Neuronal stem cell (in vitro differentiated cells): ENCODE measurements around the gene NUMBL.

Source experiments
- DNase-seq: peaks from one replicate; pipeline ENCODE4 v3.0.0-alpha.2; 2013; ENCODE audit warnings: low spot score
- H2AFZ ChIP-seq: one replicate; pipeline ENCODE4 v1.6.1; 2013; ENCODE audit warnings: mild to moderate bottlenecking, low read length, inconsistent platforms
- H2AK5ac ChIP-seq: 2 replicates; pipeline ENCODE4 v1.6.1; 2013; ENCODE audit warnings: low read depth, mild to moderate bottlenecking, inconsistent platforms, low read length, moderate library complexity, mixed read lengths
- H2BK120ac ChIP-seq: 2 replicates; pipeline ENCODE4 v1.6.1; 2013; ENCODE audit warnings: low read depth, mild to moderate bottlenecking, inconsistent platforms, low read length, moderate library complexity, mixed read lengths
- H2BK12ac ChIP-seq: one replicate; pipeline ENCODE4 v1.6.1; 2013; ENCODE audit warnings: low read length, inconsistent platforms
- H2BK15ac ChIP-seq: 2 replicates; pipeline ENCODE4 v1.6.1; 2013; ENCODE audit warnings: mild to moderate bottlenecking, low read length, inconsistent platforms, mixed read lengths
- H2BK5ac ChIP-seq: one replicate; pipeline ENCODE4 v1.6.1; 2013; ENCODE audit warnings: inconsistent platforms, mild to moderate bottlenecking, low read length, moderate library complexity
- H3K14ac ChIP-seq: one replicate; pipeline ENCODE4 v1.6.1; 2013; ENCODE audit warnings: low read length, inconsistent platforms
- H3K18ac ChIP-seq: 2 replicates; pipeline ENCODE4 v1.6.1; 2013; ENCODE audit warnings: low read length, inconsistent platforms
- H3K23ac ChIP-seq: 2 replicates; pipeline ENCODE4 v1.6.1; 2013; ENCODE audit warnings: low read depth, mild to moderate bottlenecking, mixed read lengths, low read length, inconsistent platforms; ENCODE audit not compliant: poor library complexity
- H3K27ac ChIP-seq: replicated peaks from 3 replicates; pipeline ENCODE4 v1.5.1; 2013; ENCODE audit warnings: low read length, inconsistent platforms
- H3K27me3 ChIP-seq, 3 experiments: 2 replicates each; pipeline ENCODE4 v1.6.1; 2013; ENCODE audit warnings: low read length in 3 of 3, mild to moderate bottlenecking in 2 of 3, inconsistent platforms in 1 of 3, low read depth in 1 of 3, mixed read lengths in 1 of 3, moderate library complexity in 1 of 3; ENCODE audit not compliant: control insufficient read depth in 3 of 3, insufficient read depth in 3 of 3
- H3K36me3 ChIP-seq, 2 donors: replicated peaks in 1 of 2; 2 replicates each; pipeline ENCODE4 v1.6.1; 2013; ENCODE audit warnings: low read length in 2 of 2; ENCODE audit not compliant: control insufficient read depth in 2 of 2, insufficient read depth in 2 of 2
- H3K4ac ChIP-seq: 2 replicates; pipeline ENCODE4 v1.6.1; 2013; ENCODE audit warnings: inconsistent platforms, mild to moderate bottlenecking, low read length, moderate library complexity
- H3K4me1 ChIP-seq, 2 donors: 1 replicate in 1 of 2; 2 replicates in 1 of 2; pipeline ENCODE4 v1.6.1; 2013; ENCODE audit warnings: low read length in 2 of 2, low read depth in 1 of 2; ENCODE audit not compliant: control insufficient read depth in 2 of 2, insufficient read depth in 1 of 2
- H3K4me2 ChIP-seq: one replicate; pipeline ENCODE4 v1.6.1; 2013; ENCODE audit warnings: mild to moderate bottlenecking, low read length, inconsistent platforms; ENCODE audit not compliant: insufficient read depth, poor library complexity, severe bottlenecking
- H3K4me3 ChIP-seq, 2 donors: 2 replicates each; pipeline ENCODE4 v1.5.1; 2013; ENCODE audit warnings: low read length in 2 of 2, mild to moderate bottlenecking in 2 of 2, inconsistent platforms in 1 of 2, moderate library complexity in 1 of 2
- H3K79me1 ChIP-seq: one replicate; pipeline ENCODE4 v1.6.1; 2013; ENCODE audit warnings: low read depth, mild to moderate bottlenecking, inconsistent platforms, low read length, moderate library complexity
- H3K9ac ChIP-seq: one replicate; pipeline ENCODE4 v1.6.1; 2013; ENCODE audit warnings: mild to moderate bottlenecking, low read depth, low read length, inconsistent platforms; ENCODE audit not compliant: poor library complexity
- H3K9me3 ChIP-seq, 2 donors: replicated peaks in 1 of 2; 2 replicates each; pipeline versions ENCODE3 to v1.6.1; 2013; ENCODE audit warnings: low read length in 2 of 2, mild to moderate bottlenecking in 2 of 2, inconsistent platforms in 1 of 2, low read depth in 1 of 2, mixed read lengths in 1 of 2, moderate library complexity in 1 of 2; ENCODE audit not compliant: control insufficient read depth in 2 of 2, insufficient read depth in 1 of 2
- H4K8ac ChIP-seq: one replicate; pipeline ENCODE4 v1.6.1; 2013; ENCODE audit warnings: low read depth, mild to moderate bottlenecking, inconsistent platforms, low read length, moderate library complexity
- H4K91ac ChIP-seq: one replicate; pipeline ENCODE4 v1.6.1; 2013; ENCODE audit warnings: low read length, low read depth, mild to moderate bottlenecking, inconsistent platforms; ENCODE audit not compliant: poor library complexity
- WGBS, 2 donors: extraction: QIAGEN DNeasy Blood & Tissue Kit; methylation state at CpG; one replicate each; pipeline ENCODE4 v1.1.7; 2013; ENCODE audit warnings: missing lambda C conversion rate in 2 of 2, mixed read lengths in 1 of 2; ENCODE audit not compliant: insufficient read length in 2 of 2, insufficient replicate concordance in 1 of 2; ENCODE audit errors: extremely low coverage in 2 of 2; 5-methylcytosine and 5-hydroxymethylcytosine counted together

NUMBL gene

DNA sequence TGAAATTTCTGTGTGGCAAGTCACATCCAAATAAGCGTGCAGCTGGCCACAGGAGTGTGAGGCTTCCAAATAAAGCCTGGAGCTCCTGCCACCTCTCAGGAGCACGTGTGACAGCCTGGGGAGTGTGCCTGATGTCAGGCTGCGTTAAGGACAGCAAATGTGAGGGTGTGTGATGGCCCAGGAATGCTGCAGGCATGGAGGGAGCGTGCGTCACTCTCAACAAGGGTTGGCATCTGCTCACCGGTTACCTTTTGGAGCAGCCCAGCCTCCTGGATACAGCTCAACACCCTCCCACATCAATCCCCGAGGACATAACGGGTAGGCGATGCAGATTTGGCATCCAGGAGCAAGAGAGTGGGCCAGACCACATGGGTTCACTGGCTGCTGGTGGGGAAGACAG lies 19.0 kb downstream of the NUMBL start:
- Histone ChIP-seq H2BK120ac (no peak overlapping the region), H3K14ac (no peak overlapping the region), H3K9ac (no peak overlapping the region), H3K4me3 (no peak overlapping the region), H2AFZ (no peak overlapping the region), H2BK12ac (no peak overlapping the region), H3K4ac (no peak overlapping the region), H3K79me1 (no peaks in the 10 kb centered on the region), H2AK5ac (no peak overlapping the region), H3K27ac (no peak overlapping the region), H3K23ac (no peak overlapping the region), H2BK5ac (no peak overlapping the region), H4K8ac (no peak overlapping the region), H2BK15ac (no peak overlapping the region), H3K27me3 (no peaks in the 10 kb centered on the region), H3K36me3 (peaks cover 54 to 89% of the 10 kb centered on the region in 2 donors), H3K9me3 (peaks cover 0 to 13% of the 10 kb centered on the region in 2 donors), H3K4me1 (no peaks in the 10 kb centered on the region), H3K4me2 (no peak overlapping the region), H3K18ac (no peak overlapping the region), H4K91ac (no peak overlapping the region)
- DNase-seq = no peak
- WGBS, 2 donors = no CpG with 5 or more reads among the region's 9 CpGs

DNA sequence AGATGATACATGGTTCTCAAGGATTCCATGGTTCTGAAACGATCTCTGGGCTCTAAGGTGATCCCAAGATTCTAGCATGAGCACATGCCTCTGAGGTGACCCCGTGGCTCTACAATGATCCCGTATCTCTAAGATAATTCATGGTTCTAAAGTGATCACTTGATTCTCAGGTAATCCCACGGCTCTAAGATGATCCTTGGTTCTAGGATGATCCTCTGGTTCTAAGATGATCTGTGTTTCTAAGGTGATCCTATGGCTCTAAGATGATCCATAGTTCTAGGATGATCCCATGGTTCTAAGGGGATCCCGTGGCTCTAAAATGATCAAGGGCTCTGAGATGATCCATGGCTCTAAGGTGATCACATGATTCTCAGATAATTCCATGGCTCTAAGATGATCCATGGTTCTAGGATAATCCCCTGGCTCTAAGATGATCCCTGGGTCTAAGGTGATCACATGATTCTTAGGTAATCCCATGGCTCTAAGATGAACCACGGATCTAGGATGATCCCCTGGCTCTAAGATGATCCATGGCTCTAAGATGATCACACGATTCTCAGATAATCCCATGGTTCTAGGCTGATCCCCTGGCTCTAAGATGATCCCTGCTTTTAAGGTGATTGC lies 21.3 kb downstream of the NUMBL start:
- Histone ChIP-seq H3K14ac (no peak overlapping the region), H3K4me2 (no peak overlapping the region), H4K91ac (no peak overlapping the region), H2BK5ac (no peak overlapping the region), H2AK5ac (no peak overlapping the region), H2BK12ac (no peak overlapping the region), H4K8ac (no peak overlapping the region), H3K9me3 (peaks cover 0 to 13% of the 10 kb centered on the region in 2 donors), H3K4ac (no peak overlapping the region), H3K79me1 (no peaks in the 10 kb centered on the region), H3K36me3 (peaks cover 41 to 71% of the 10 kb centered on the region in 2 donors), H2BK120ac (no peak overlapping the region), H3K18ac (no peak overlapping the region), H3K27ac (no peak overlapping the region), H3K27me3 (no peaks in the 10 kb centered on the region), H2AFZ (no peak overlapping the region), H3K4me1 (peaks cover 0 to 2% of the 10 kb centered on the region in 2 donors), H3K9ac (no peak overlapping the region), H2BK15ac (no peak overlapping the region), H3K23ac (no peak overlapping the region), H3K4me3 (no peak overlapping the region)
- no peak for DNase-seq
- no CpG with 5 or more reads among the region's 7 CpGs for WGBS, 2 donors

DNA sequence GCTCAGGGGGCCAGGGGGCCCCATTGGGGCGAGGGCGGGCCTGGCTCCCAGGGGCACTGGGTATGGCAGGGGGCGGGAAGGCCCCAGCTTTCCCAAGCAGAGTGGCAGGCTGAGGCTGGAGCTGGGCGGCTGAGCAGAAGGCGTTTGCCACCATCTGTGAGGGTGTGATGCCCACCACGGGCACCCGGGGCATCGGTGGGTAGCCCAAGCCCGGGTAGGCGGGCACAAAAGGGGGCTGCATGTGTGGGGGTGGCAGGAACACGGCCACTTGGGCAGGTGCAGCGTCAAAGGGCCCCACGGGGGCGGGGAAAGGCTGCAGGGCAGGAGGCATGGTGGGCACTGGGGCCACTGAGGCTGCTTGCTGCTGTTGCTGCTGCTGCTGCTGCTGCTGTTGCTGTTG lies 22.8 kb downstream of the NUMBL start:
- no peak overlapping the region for H3K4me3 ChIP-seq
- no peak overlapping the region for H2BK5ac ChIP-seq
- H4K91ac ChIP-seq = no peak overlapping the region
- peaks cover 0 to 13% of the 10 kb centered on the region in 2 donors for H3K9me3 ChIP-seq
- peaks cover 6 to 7% of the 10 kb centered on the region in 2 donors for H3K4me1 ChIP-seq
- no peak overlapping the region for H2AFZ ChIP-seq
- H3K18ac ChIP-seq = no peak overlapping the region
- H3K79me1 ChIP-seq = no peaks in the 10 kb centered on the region
- no peak for DNase-seq
- no peak overlapping the region for H3K27ac ChIP-seq
- no peak overlapping the region for H3K9ac ChIP-seq
- H2BK120ac ChIP-seq = no peak overlapping the region
- no CpG with 5 or more reads among the region's 14 CpGs for WGBS, 2 donors
- H3K23ac ChIP-seq = peak overlapping the region; percentile 7
- H2AK5ac ChIP-seq = no peak overlapping the region
- peaks cover 28 to 56% of the 10 kb centered on the region in 2 donors for H3K36me3 ChIP-seq
- no peak overlapping the region for H3K4ac ChIP-seq
- no peak overlapping the region for H2BK12ac ChIP-seq
- no peak overlapping the region for H3K4me2 ChIP-seq
- H3K27me3 ChIP-seq = no peaks in the 10 kb centered on the region
- no peak overlapping the region for H3K14ac ChIP-seq
- H2BK15ac ChIP-seq = no peak overlapping the region
- H4K8ac ChIP-seq = no peak overlapping the region

GRCh38 chr19:40666803-40667438 lies 23.5 kb downstream of the NUMBL start:
- DNase-seq = no peak
- H2AFZ ChIP-seq = no peak overlapping the region
- H4K8ac ChIP-seq = no peak overlapping the region
- no peak overlapping the region for H4K91ac ChIP-seq
- H3K4me3 ChIP-seq = no peak overlapping the region
- WGBS, 2 donors = no CpG with 5 or more reads among the region's 14 CpGs
- no peak overlapping the region for H2BK15ac ChIP-seq
- H3K27ac ChIP-seq = no peak overlapping the region
- no peak overlapping the region for H2AK5ac ChIP-seq
- H3K23ac ChIP-seq = peak overlapping the region; percentile 17
- peaks cover 0 to 13% of the 10 kb centered on the region in 2 donors for H3K9me3 ChIP-seq
- peaks cover 6 to 7% of the 10 kb centered on the region in 2 donors for H3K4me1 ChIP-seq
- no peaks in the 10 kb centered on the region for H3K79me1 ChIP-seq
- H2BK120ac ChIP-seq = no peak overlapping the region
- no peak overlapping the region for H3K4me2 ChIP-seq
- no peak overlapping the region for H3K9ac ChIP-seq
- peaks cover 22 to 49% of the 10 kb centered on the region in 2 donors for H3K36me3 ChIP-seq
- H2BK5ac ChIP-seq = no peak overlapping the region
- H3K27me3 ChIP-seq = no peaks in the 10 kb centered on the region
- no peak overlapping the region for H3K18ac ChIP-seq
- H3K14ac ChIP-seq = no peak overlapping the region
- no peak overlapping the region for H3K4ac ChIP-seq
- no peak overlapping the region for H2BK12ac ChIP-seq
